ENCODE data around the gene INTS11. TPM values are rescaled to one million over a fixed set of nuclear protein-coding genes. Genes with fewer than 3 reads are reported as not detected.
A peak's percentile ranks its signal among the peaks of the same experiment; 100 is the strongest.

The INTS11 gene
- total RNA-seq, 1 experiment from 2014 or later = 103 TPM

DNA sequence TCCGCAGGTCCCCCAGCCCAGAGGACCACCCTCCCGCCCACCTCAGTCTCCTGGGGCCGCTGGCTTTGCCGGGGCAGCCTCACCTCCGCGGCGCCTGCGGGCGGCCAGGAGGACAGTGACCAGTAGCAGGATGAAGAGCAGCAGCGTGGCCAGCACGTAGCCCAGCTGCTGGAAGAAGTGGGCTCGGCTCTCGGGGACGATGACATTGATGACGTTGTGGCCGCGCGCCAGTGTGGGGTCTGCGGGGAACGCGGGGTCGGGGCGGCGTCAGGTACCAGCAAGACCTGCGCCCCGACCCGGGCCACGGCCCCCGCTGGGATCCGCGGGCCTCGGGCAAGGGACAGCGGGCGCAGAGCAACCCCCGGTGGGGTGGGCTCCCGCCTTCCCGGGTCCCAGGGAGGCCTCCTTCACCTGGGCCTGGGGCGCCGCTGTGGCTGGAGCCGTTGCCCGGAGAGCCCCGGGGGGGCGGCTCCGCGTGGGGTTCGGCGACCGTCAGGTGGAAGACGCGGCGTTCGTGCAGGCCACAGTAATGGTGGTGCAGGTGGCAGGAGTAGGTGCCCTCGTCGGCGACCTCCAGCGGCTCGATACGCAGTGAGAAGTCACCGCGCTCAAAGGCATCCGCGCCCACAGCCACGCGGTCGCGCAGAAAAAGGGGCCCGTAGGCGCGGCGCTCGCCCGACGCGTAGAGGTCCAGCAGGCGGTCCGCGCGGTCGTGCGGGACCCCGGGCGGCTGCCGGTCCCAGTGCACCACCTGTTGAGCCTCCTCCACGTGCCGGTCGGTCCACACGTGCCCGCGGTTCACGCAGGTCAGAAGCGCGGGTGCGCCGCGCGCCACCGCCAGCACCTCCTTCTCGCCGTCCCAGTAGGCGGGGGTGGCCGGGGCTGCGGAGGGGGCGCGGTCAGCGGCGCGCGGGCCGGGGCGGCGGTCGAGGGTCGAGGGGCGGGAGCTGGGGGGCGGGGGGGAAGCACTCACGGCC, 30.1 kb upstream of the INTS11 start:
- TF ChIP-seq, protein P1, sequence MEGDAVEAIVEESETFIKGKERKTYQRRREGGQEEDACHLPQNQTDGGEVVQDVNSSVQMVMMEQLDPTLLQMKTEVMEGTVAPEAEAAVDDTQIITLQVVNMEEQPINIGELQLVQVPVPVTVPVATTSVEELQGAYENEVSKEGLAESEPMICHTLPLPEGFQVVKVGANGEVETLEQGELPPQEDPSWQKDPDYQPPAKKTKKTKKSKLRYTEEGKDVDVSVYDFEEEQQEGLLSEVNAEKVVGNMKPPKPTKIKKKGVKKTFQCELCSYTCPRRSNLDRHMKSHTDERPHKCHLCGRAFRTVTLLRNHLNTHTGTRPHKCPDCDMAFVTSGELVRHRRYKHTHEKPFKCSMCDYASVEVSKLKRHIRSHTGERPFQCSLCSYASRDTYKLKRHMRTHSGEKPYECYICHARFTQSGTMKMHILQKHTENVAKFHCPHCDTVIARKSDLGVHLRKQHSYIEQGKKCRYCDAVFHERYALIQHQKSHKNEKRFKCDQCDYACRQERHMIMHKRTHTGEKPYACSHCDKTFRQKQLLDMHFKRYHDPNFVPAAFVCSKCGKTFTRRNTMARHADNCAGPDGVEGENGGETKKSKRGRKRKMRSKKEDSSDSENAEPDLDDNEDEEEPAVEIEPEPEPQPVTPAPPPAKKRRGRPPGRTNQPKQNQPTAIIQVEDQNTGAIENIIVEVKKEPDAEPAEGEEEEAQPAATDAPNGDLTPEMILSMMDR (IDR thresholded peaks at IDR 0.05; ENCODE audit: insufficient read depth in 1 of 2, low read depth in 1 of 2, low read length in 1 of 2, severe bottlenecking in 1 of 2, unreplicated experiment in 1 of 2) = no peak
- Histone ChIP-seq H3K9me3 (no peaks in the 10 kb centered on the region), H3K4me3 (ENCODE audit: low read depth, low read length) (peak overlapping the region; percentile 47), H3K4me1 (peaks cover 17% of the 10 kb centered on the region), H3K36me3 (ENCODE audit: control insufficient read depth, insufficient read depth, low read length) (no peaks in the 10 kb centered on the region), H3K27me3 (replicated peaks; ENCODE audit: control insufficient read depth, insufficient read depth, low read length) (no peaks in the 10 kb centered on the region)
- H3K4me3 Mint-ChIP-seq (ENCODE audit: unreplicated experiment) = peak overlapping the region; percentile 66
- H3K36me3 Mint-ChIP-seq (ENCODE audit: insufficient read depth, unreplicated experiment) = peaks cover 27% of the 10 kb centered on the region
- no peaks in the 10 kb centered on the region for H3K9me3 Mint-ChIP-seq (ENCODE audit: unreplicated experiment)
- no peaks in the 10 kb centered on the region for H3K4me1 Mint-ChIP-seq (ENCODE audit: low read depth, unreplicated experiment)
- DNase-seq = no peak
- H3K27me3 Mint-ChIP-seq (ENCODE audit: insufficient read depth, unreplicated experiment) = no peaks in the 10 kb centered on the region
- BruUV-seq (replicated peaks) = no TSS peak
- ChIA-PET POLR2A (no interaction called here), CTCF (interaction anchor here (0.6 to 0.7 kb wide), 2 partner anchors 21 to 185 kb away, joined by 5 to 10 read pairs; no protein-coding TSS in a partner anchor)
- H3K27ac Mint-ChIP-seq (ENCODE audit: unreplicated experiment) = no peak overlapping the region
- intact Hi-C loops (cut with micrococcal nuclease; ENCODE audit: unreplicated experiment) = no loop called here

DNA sequence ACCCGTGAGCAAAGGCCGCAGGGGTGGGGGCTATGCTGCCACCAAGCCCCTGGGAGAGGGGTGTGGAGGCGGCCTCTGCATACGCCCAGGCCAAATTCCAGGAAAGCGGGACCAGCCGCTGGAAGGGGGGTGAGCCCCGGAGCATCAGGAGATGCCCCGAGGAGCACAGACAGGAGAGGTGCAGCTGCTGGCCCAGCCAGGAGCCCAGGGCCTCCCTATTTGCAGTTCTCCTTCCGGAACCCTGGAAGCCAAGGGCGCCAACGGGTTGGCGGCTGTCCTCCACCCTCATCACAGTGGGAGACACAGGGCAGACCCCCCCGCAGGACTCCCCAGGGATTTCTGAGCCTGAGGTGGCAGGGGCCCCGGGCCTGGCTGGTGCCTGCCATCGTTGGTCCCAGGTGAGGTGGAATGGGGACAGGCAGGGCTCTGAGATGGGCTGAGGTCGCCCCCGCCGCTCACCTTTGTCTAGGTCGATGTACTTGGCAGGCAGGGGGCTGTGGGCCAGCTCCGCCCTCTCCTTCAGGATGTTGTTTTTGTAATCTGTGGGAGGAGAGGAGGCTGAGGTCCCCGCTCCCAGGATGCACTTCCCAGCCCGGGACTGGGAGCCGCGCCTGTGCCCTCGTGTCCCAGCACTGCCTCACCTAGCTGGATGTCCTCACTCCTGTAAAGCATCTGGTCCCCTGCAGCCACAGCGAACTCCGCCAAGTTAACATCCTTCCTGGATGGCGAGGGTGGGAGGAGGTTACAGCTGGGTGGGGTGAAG, 29.1 kb upstream of the INTS11 start:
- no TSS peak for BruUV-seq (replicated peaks)
- Histone ChIP-seq H3K4me1 (peaks cover 14% of the 10 kb centered on the region), H3K4me3 (ENCODE audit: low read depth, low read length) (peak overlapping the region; percentile 47), H3K9me3 (no peaks in the 10 kb centered on the region), H3K36me3 (ENCODE audit: control insufficient read depth, insufficient read depth, low read length) (no peaks in the 10 kb centered on the region), H3K27me3 (replicated peaks; ENCODE audit: control insufficient read depth, insufficient read depth, low read length) (no peaks in the 10 kb centered on the region)
- Mint-ChIP-seq H3K27me3 (ENCODE audit: insufficient read depth, unreplicated experiment) (no peaks in the 10 kb centered on the region), H3K27ac (ENCODE audit: unreplicated experiment) (no peak overlapping the region), H3K4me1 (ENCODE audit: low read depth, unreplicated experiment) (no peaks in the 10 kb centered on the region), H3K9me3 (ENCODE audit: unreplicated experiment) (no peaks in the 10 kb centered on the region), H3K4me3 (ENCODE audit: unreplicated experiment) (peak overlapping the region; percentile 66), H3K36me3 (ENCODE audit: insufficient read depth, unreplicated experiment) (peaks cover 27% of the 10 kb centered on the region)
- TF ChIP-seq, protein P1 (IDR thresholded peaks at IDR 0.05; ENCODE audit: insufficient read depth in 1 of 2, low read depth in 1 of 2, low read length in 1 of 2, severe bottlenecking in 1 of 2, unreplicated experiment in 1 of 2) = no peak
- no peak for DNase-seq
- CTCF ChIA-PET = no interaction called here
- POLR2A ChIA-PET = interaction anchor here (0.6 kb wide), 1 partner anchor 80 kb away, joined by 4 read pairs; the partner anchor contains the start of gene UBE2J2
- intact Hi-C loops (cut with micrococcal nuclease; ENCODE audit: unreplicated experiment) = no loop called here

DNA sequence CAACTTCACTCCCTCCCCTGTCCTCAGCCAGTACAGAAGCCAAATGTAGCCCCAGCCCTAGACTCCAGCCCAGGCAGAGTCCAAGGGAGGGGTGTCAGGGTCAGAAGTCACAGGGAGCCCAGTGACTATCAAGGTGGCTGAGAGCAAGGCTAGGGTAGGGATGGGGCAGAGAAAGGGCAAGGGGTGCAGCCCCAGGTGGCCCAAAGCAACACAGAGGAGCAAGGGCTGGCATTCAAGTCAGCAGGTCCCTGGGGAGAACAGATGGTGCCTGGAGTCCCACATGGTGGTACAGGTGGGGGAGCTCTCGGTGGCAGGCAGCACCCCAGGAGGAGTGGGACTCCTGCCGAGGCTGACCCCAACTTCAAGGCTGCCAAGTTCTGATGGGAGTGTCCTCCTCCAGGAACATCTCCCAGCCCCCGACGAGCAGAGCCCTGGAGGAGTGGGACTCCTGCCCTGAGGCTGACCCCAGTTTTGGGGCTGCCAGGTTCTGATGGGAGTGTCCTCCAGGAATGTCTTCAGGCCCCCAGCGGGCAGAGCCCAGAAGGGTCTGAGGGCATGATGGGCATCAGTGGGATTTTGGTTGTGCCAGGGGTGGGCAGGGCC, 28.4 kb upstream of the INTS11 start:
- peaks cover 13% of the 10 kb centered on the region for H3K4me1 ChIP-seq
- no peak overlapping the region for H3K4me3 ChIP-seq (ENCODE audit: low read depth, low read length)
- H3K9me3 ChIP-seq = no peaks in the 10 kb centered on the region
- Mint-ChIP-seq H3K36me3 (ENCODE audit: insufficient read depth, unreplicated experiment) (peaks cover 20% of the 10 kb centered on the region), H3K4me1 (ENCODE audit: low read depth, unreplicated experiment) (no peaks in the 10 kb centered on the region), H3K4me3 (ENCODE audit: unreplicated experiment) (peak overlapping the region; percentile 51), H3K27ac (ENCODE audit: unreplicated experiment) (no peak overlapping the region), H3K27me3 (ENCODE audit: insufficient read depth, unreplicated experiment) (no peaks in the 10 kb centered on the region), H3K9me3 (ENCODE audit: unreplicated experiment) (no peaks in the 10 kb centered on the region)
- TF ChIP-seq, protein P1 (IDR thresholded peaks at IDR 0.05; ENCODE audit: insufficient read depth in 1 of 2, low read depth in 1 of 2, low read length in 1 of 2, severe bottlenecking in 1 of 2, unreplicated experiment in 1 of 2) = no peak
- BruUV-seq (replicated peaks) = no TSS peak
- no peak for DNase-seq
- no peaks in the 10 kb centered on the region for H3K36me3 ChIP-seq (ENCODE audit: control insufficient read depth, insufficient read depth, low read length)
- CTCF ChIA-PET = no interaction called here
- no peaks in the 10 kb centered on the region for H3K27me3 ChIP-seq (replicated peaks; ENCODE audit: control insufficient read depth, insufficient read depth, low read length)
- intact Hi-C loops (cut with micrococcal nuclease; ENCODE audit: unreplicated experiment) = no loop called here
- POLR2A ChIA-PET = interaction anchor here (0.6 kb wide), 1 partner anchor 79 kb away, joined by 4 read pairs; the partner anchor contains the start of gene UBE2J2

Data from Caco-2 (cell line).